DOHH2 (cell line): ENCODE results near the gene BCORL1.

ENCODE experiments used
- H3F3A ChIP-seq: fragments of 200-600 bp; sonication (generic), shearing (Covaris generic); 2 replicates; pipeline ENCODE4 v1.6.0; 2016; ENCODE audit warnings: antibody characterized with exemption, mild to moderate bottlenecking; ENCODE audit not compliant: control insufficient read depth, insufficient read depth
- H3K27ac ChIP-seq: fragments of 200-600 bp; sonication (generic); 2 replicates; pipeline ENCODE4 v1.5.1; 2014; ENCODE audit warnings: low read depth, mild to moderate bottlenecking, low read length, moderate library complexity
- H3K27me3 ChIP-seq: fragments of 200-600 bp; sonication (generic); 2 replicates; pipeline ENCODE4 v1.6.1; 2014; ENCODE audit warnings: mild to moderate bottlenecking, low read length, mixed read lengths; ENCODE audit not compliant: control insufficient read depth
- H3K36me3 ChIP-seq: fragments of 200-600 bp; sonication (generic); 2 replicates; pipeline ENCODE4 v1.6.1; 2014; ENCODE audit warnings: mild to moderate bottlenecking, low read length, moderate library complexity, mixed read lengths; ENCODE audit not compliant: control insufficient read depth
- H3K4me1 ChIP-seq: fragments of 200-600 bp; sonication (generic); 2 replicates; pipeline ENCODE4 v1.6.1; 2014; ENCODE audit warnings: mild to moderate bottlenecking, low read length, mixed read lengths; ENCODE audit not compliant: control insufficient read depth
- H3K4me2 ChIP-seq: fragments of 200-600 bp; sonication (generic); 2 replicates; pipeline ENCODE4 v1.6.0; 2014; ENCODE audit warnings: mild to moderate bottlenecking, low read length, moderate library complexity
- H3K4me3 ChIP-seq: fragments of 200-600 bp; sonication (generic); 2 replicates; pipeline ENCODE4 v1.5.1; 2014; ENCODE audit warnings: mild to moderate bottlenecking, low read length, mixed read lengths
- H3K79me2 ChIP-seq: fragments of 200-600 bp; sonication (generic); 2 replicates; pipeline ENCODE4 v1.6.1; 2014; ENCODE audit warnings: mild to moderate bottlenecking, low read length, mixed read lengths; ENCODE audit not compliant: control insufficient read depth
- H3K9me2 ChIP-seq: fragments of 200-600 bp; sonication (generic); replicated peaks from 2 replicates; pipeline ENCODE4 v1.6.1; 2014; ENCODE audit warnings: mild to moderate bottlenecking, low read length, mixed read lengths; ENCODE audit not compliant: control insufficient read depth
- H3K9me3 ChIP-seq: fragments of 200-600 bp; sonication (generic); 2 replicates; pipeline ENCODE4 v1.6.1; 2014; ENCODE audit warnings: antibody characterized with exemption, low read length, mixed read lengths; ENCODE audit not compliant: control insufficient read depth, insufficient read depth
- H4K20me1 ChIP-seq: fragments of 200-600 bp; sonication (generic); 2 replicates; pipeline ENCODE4 v1.6.0; 2014; ENCODE audit warnings: low read depth, mild to moderate bottlenecking, antibody characterized with exemption, low read length, moderate library complexity; ENCODE audit not compliant: control insufficient read depth, insufficient read depth
- CTCF ChIP-seq: fragments of 200-600 bp; sonication (generic); IDR thresholded peaks from one replicate; pipeline ENCODE4 v1.5.1; 2014; ENCODE audit warnings: antibody characterized with exemption, mild to moderate bottlenecking, low read depth, low read length; ENCODE audit not compliant: poor library complexity, severe bottlenecking
- EZH2phosphoT487 ChIP-seq: fragments of 200-600 bp; sonication (generic); IDR thresholded peaks from 2 replicates; pipeline ENCODE4 v1.6.1; 2017; ENCODE audit warnings: borderline replicate concordance, mild to moderate bottlenecking, antibody characterized with exemption, low read length, moderate library complexity, mixed read lengths

Gene BCORL1

GRCh38 chrX:130001893-130002292 is 19.5 kb downstream of the BCORL1 start:
- H3K27me3 ChIP-seq: no peaks in the 10 kb centered on the region
- H3K9me2 ChIP-seq: no peaks in the 10 kb centered on the region
- no peak overlapping the region for H3K4me2 ChIP-seq
- TF ChIP-seq EZH2phosphoT487: no peak
- H3K9me3 ChIP-seq: no peaks in the 10 kb centered on the region
- H3K4me3 ChIP-seq: no peak overlapping the region
- H3F3A ChIP-seq: no peaks in the 10 kb centered on the region
- H3K79me2 ChIP-seq: no peaks in the 10 kb centered on the region
- no peak overlapping the region for H3K27ac ChIP-seq
- no peaks in the 10 kb centered on the region for H3K4me1 ChIP-seq
- H4K20me1 ChIP-seq: no peaks in the 10 kb centered on the region
- H3K36me3 ChIP-seq: no peaks in the 10 kb centered on the region

- Histone ChIP-seq H3K4me3 (no peak overlapping the region), H3K79me2 (no peaks in the 10 kb centered on the region), H3K27ac (no peak overlapping the region), H3K4me1 (no peaks in the 10 kb centered on the region), H3K4me2 (no peak overlapping the region), H3K27me3 (no peaks in the 10 kb centered on the region), H3K9me2 (no peaks in the 10 kb centered on the region), H3K36me3 (no peaks in the 10 kb centered on the region), H4K20me1 (no peaks in the 10 kb centered on the region), H3K9me3 (no peaks in the 10 kb centered on the region), H3F3A (no peaks in the 10 kb centered on the region)
- TF ChIP-seq CTCF: no peak
- no peak for TF ChIP-seq EZH2phosphoT487
Measured at GRCh38 chrX:130002541-130002940, 20.1 kb downstream of the BCORL1 start.

- no peak overlapping the region for H3K27ac ChIP-seq
- H3K36me3 ChIP-seq: no peaks in the 10 kb centered on the region
- H4K20me1 ChIP-seq: no peaks in the 10 kb centered on the region
- TF ChIP-seq EZH2phosphoT487: no peak
- no peak overlapping the region for H3K4me2 ChIP-seq
- no peaks in the 10 kb centered on the region for H3K27me3 ChIP-seq
- H3K4me3 ChIP-seq: no peak overlapping the region
- no peaks in the 10 kb centered on the region for H3K4me1 ChIP-seq
- H3F3A ChIP-seq: no peaks in the 10 kb centered on the region
- no peaks in the 10 kb centered on the region for H3K9me2 ChIP-seq
- no peaks in the 10 kb centered on the region for H3K79me2 ChIP-seq
- no peaks in the 10 kb centered on the region for H3K9me3 ChIP-seq
Measured at GRCh38 chrX:130005089-130005807, 22.8 kb downstream of the BCORL1 start.

GRCh38 chrX:130009658-130010223 is 27.3 kb downstream of the BCORL1 start:
- Histone ChIP-seq H3K79me2 (no peaks in the 10 kb centered on the region), H3K4me2 (no peak overlapping the region), H3K27me3 (no peaks in the 10 kb centered on the region), H3K9me3 (no peaks in the 10 kb centered on the region), H3K36me3 (no peaks in the 10 kb centered on the region), H3K4me3 (no peak overlapping the region), H4K20me1 (no peaks in the 10 kb centered on the region), H3K27ac (no peak overlapping the region), H3K9me2 (no peaks in the 10 kb centered on the region), H3K4me1 (no peaks in the 10 kb centered on the region), H3F3A (no peaks in the 10 kb centered on the region)
- TF ChIP-seq CTCF (no peak), EZH2phosphoT487 (no peak)
